ENCODE data around the gene S100A13. TPM values are rescaled to one million over a fixed set of nuclear protein-coding genes. Genes with fewer than 3 reads are reported as not detected.

Gene S100A13
- total RNA-seq, 4 donors from 2014 or later: 44.4 to 63.3 (median 55.7) TPM

DNA sequence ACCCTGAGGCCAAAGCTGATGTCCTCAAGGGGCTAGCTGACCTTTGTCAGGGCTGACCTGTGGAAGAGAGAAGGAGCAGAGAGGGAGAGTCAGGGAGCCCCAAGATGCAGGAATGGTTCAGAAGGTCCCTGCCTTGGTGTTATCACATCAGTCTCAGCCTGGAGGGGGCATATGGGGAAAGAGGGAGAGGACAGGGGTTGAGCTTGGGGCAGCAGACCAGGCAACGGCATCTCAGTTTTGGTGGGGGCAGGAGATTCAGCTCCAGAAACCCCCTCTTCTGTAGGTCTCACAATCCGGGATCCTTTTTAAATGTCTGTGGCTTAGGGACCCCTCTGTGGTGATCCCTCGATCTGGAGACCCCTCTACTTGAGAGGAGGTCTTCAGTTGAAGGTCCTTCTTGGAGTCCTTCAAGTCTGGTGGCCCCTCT, 815 bp downstream of the S100A13 start:
- Histone ChIP-seq H3K9me3 (no peaks in the 10 kb centered on the region), H3K27me3 (no peaks in the 10 kb centered on the region), H3K4me3 (peak overlapping the region; percentile 34 to 73 (median 54)), H3K27ac (peak overlapping the region; percentile 83 to 96 (median 88)), H3K36me3 (peaks cover 0 to 29% (median 0%) of the 10 kb centered on the region in 3 donors), H3K4me1 (peaks cover 20 to 44% (median 21%) of the 10 kb centered on the region in 3 donors)
- 31 to 42% methylated on average over 2 to 3 of the region's 3 CpGs for WGBS, 2 donors
- no peak for TF ChIP-seq POLR2A (IDR thresholded peaks at IDR 0.05)
- TF ChIP-seq, protein P1, sequence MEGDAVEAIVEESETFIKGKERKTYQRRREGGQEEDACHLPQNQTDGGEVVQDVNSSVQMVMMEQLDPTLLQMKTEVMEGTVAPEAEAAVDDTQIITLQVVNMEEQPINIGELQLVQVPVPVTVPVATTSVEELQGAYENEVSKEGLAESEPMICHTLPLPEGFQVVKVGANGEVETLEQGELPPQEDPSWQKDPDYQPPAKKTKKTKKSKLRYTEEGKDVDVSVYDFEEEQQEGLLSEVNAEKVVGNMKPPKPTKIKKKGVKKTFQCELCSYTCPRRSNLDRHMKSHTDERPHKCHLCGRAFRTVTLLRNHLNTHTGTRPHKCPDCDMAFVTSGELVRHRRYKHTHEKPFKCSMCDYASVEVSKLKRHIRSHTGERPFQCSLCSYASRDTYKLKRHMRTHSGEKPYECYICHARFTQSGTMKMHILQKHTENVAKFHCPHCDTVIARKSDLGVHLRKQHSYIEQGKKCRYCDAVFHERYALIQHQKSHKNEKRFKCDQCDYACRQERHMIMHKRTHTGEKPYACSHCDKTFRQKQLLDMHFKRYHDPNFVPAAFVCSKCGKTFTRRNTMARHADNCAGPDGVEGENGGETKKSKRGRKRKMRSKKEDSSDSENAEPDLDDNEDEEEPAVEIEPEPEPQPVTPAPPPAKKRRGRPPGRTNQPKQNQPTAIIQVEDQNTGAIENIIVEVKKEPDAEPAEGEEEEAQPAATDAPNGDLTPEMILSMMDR (IDR thresholded peaks at IDR 0.05): no peak
- DNase-seq: no peak
- intact Hi-C loops (cut with DNase I): no loop called here

DNA sequence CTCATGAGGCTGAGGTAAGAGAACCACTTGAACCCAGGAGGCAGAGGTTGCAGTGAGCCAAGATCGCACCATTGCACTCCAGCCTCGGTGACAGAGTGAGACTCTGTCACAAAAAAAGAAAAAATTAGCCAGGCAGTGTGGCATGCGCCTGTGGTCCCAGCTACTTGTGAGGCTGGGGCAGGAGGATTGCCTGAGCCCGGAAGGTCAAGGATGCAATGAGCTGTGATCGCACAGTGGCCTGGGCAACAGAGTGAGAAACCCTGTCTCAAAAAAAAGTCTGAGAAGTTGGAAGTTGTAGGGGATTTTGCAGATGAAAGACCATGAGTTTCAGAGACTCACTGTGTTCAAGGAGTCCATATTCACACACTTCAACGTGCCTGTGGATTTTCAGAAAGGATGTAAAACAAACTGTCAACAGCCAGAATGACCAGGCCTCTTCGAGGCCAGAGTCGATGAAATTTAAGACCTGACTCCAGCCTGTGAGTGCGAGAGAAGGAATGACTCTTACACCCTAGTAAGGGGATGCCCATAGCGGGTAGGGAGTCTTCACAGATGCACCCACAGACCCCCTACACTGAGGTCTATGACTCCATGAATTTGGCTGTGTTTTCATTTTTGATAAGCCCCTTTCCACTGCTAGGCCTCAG, 2.2 kb downstream of the S100A13 start:
- WGBS, 2 donors: 90 to 93% methylated on average over 9 to 10 of the region's 10 CpGs
- H3K9me3 ChIP-seq: no peaks in the 10 kb centered on the region
- no peaks in the 10 kb centered on the region for H3K27me3 ChIP-seq
- intact Hi-C loops (cut with DNase I): no loop called here
- no peak overlapping the region for H3K4me3 ChIP-seq
- DNase-seq: no peak
- H3K27ac ChIP-seq: peak overlapping the region in 1 of 4 donors; percentile 91
- peaks cover 20 to 42% (median 21%) of the 10 kb centered on the region in 3 donors for H3K4me1 ChIP-seq
- no peak for TF ChIP-seq POLR2A (IDR thresholded peaks at IDR 0.05)
- TF ChIP-seq, protein P1 (IDR thresholded peaks at IDR 0.05): no peak
- H3K36me3 ChIP-seq: peaks cover 0 to 36% (median 3%) of the 10 kb centered on the region in 3 donors

DNA sequence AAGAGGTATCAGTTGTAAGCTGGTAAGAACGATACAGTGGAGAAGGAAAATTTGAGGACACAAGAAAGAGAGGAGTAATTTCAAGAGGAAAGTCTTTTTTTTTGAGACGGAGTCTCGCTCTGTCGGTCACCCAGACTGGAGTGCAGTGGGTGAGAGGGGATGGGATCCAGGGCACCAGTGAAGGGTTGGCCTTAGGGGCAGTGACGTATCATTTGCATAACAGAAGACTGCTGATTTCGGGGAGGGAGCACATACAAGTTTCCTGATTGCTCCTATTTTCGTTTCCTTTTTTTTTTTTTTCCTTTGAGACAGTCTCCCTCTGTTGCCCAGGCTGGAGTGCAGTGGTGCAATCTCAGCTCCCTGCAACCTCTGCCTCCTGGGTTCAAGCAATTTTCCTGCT, 4.2 kb downstream of the S100A13 start:
- no peak overlapping the region for H3K27ac ChIP-seq
- WGBS, 2 donors: 68 to 84% methylated on average over 7 of the region's 7 CpGs
- DNase-seq: no peak
- intact Hi-C loops (cut with DNase I): no loop called here
- no peaks in the 10 kb centered on the region for H3K27me3 ChIP-seq
- no peak overlapping the region for H3K4me3 ChIP-seq
- no peaks in the 10 kb centered on the region for H3K9me3 ChIP-seq
- no peak for TF ChIP-seq POLR2A (IDR thresholded peaks at IDR 0.05)
- TF ChIP-seq, protein P1 (IDR thresholded peaks at IDR 0.05): no peak
- H3K36me3 ChIP-seq: peaks cover 0 to 51% (median 4%) of the 10 kb centered on the region in 3 donors
- H3K4me1 ChIP-seq: peaks cover 16 to 48% (median 22%) of the 10 kb centered on the region in 3 donors

DNA sequence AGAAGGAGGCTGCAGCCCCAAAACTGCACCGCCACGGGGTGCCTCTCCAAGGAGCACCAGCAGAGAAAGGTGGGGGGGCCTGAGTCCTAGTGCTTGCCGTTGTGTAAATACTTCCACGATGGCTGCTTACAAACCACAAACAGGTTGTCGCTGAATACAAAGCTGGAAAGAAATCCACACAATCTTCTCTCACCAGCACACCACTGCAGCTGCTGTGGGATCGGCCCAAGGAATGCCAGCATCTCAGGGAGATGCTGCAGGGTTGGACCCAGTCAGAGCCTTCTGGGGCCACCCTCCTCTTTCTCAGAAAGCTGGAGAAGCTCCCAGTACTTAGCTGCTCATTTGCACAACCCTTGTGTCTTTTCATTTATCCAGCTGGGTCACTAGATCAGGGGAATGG, 8.1 kb downstream of the S100A13 start:
- no peak for TF ChIP-seq POLR2A (IDR thresholded peaks at IDR 0.05)
- Histone ChIP-seq H3K4me1 (peaks cover 4 to 52% (median 25%) of the 10 kb centered on the region in 3 donors), H3K27me3 (no peaks in the 10 kb centered on the region), H3K4me3 (no peak overlapping the region), H3K9me3 (no peaks in the 10 kb centered on the region), H3K36me3 (peaks cover 0 to 39% (median 4%) of the 10 kb centered on the region in 3 donors), H3K27ac (peak overlapping the region in 2 of 4 donors; percentile 92 to 96)
- intact Hi-C loops (cut with DNase I): no loop called here
- 73 to 94% methylated on average over 2 to 6 of the region's 6 CpGs for WGBS, 2 donors
- DNase-seq: no peak

DNA sequence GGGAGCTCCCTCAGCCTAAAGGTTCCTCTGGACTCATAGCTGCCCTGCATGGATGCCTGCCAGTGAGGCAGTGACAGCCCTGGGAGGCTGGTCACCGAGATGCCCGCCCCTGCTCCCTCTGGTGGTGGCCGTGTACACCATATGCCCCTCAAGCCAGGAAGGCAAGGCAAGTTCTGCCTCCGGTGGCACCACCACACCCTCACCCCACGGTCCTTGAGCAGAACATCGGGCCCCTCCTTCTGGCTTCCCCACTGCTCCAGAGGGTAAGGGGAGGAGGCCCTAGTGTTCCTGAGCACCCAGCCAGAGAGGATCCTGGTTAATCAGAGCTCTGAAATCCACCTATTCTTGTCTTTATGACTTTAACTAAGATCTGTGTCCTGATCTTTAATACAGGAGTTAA, 9.6 kb downstream of the S100A13 start:
- Histone ChIP-seq H3K36me3 (peaks cover 0 to 31% (median 4%) of the 10 kb centered on the region in 3 donors), H3K27me3 (no peaks in the 10 kb centered on the region), H3K4me1 (peaks cover 4 to 65% (median 28%) of the 10 kb centered on the region in 3 donors), H3K27ac (peak overlapping the region; percentile 92 to 96 (median 94)), H3K4me3 (peak overlapping the region in 1 of 4 donors; percentile 76), H3K9me3 (no peaks in the 10 kb centered on the region)
- TF ChIP-seq POLR2A (IDR thresholded peaks at IDR 0.05): no peak
- TF ChIP-seq, protein P1 (IDR thresholded peaks at IDR 0.05): peak in 4 of 6 experiments; percentile 63 to 83 (median 80)
- 0% methylated on average over 1 of the region's 6 CpGs; no CpG with 5 or more reads in 1 of the 2 donors for WGBS, 2 donors
- DNase-seq: no peak
- intact Hi-C loops (cut with DNase I): no loop called here

All from esophagus squamous epithelium (tissue), 5 donors.